ENCODE results near the gene DYNLRB2.

The DYNLRB2 gene

GRCh38 chr16:80519189-80519588 lies 21.6 kb upstream of the DYNLRB2 start:
- Histone ChIP-seq H3K27me3 (ENCODE audit: control insufficient read depth in 1 of 2, insufficient read depth in 2 of 2, low read length in 2 of 2) (no peaks in the 10 kb centered on the region), H3K9ac (ENCODE audit: low read length) (no peak overlapping the region), H3K27ac (ENCODE audit: low read depth, low read length) (no peak overlapping the region), H3K36me3 (ENCODE audit: insufficient read depth, low read length) (no peaks in the 10 kb centered on the region), H3K4me1 (ENCODE audit: insufficient read depth, low read length) (no peaks in the 10 kb centered on the region), H3K9me3 (ENCODE audit: low read length) (no peaks in the 10 kb centered on the region), H3K4me3 (ENCODE audit: low read depth in 1 of 2, low read length in 2 of 2) (no peak overlapping the region)

- Histone ChIP-seq H3K36me3 (ENCODE audit: insufficient read depth, low read length) (no peaks in the 10 kb centered on the region), H3K4me1 (ENCODE audit: insufficient read depth, low read length) (no peaks in the 10 kb centered on the region), H3K27me3 (ENCODE audit: control insufficient read depth in 1 of 2, insufficient read depth in 2 of 2, low read length in 2 of 2) (no peaks in the 10 kb centered on the region), H3K4me3 (ENCODE audit: low read depth in 1 of 2, low read length in 2 of 2) (no peak overlapping the region), H3K9ac (ENCODE audit: low read length) (no peak overlapping the region), H3K9me3 (ENCODE audit: low read length) (no peaks in the 10 kb centered on the region), H3K27ac (ENCODE audit: low read depth, low read length) (no peak overlapping the region)
These were observed 15.4 kb upstream of the DYNLRB2 start for GRCh38 chr16:80525420-80525819.

- H3K36me3 ChIP-seq (ENCODE audit: insufficient read depth, low read length), result no peaks in the 10 kb centered on the region
- no peaks in the 10 kb centered on the region for H3K27me3 ChIP-seq (ENCODE audit: control insufficient read depth in 1 of 2, insufficient read depth in 2 of 2, low read length in 2 of 2)
- no peak overlapping the region for H3K27ac ChIP-seq (ENCODE audit: low read depth, low read length)
- H3K4me1 ChIP-seq (ENCODE audit: insufficient read depth, low read length), result no peaks in the 10 kb centered on the region
- H3K9me3 ChIP-seq (ENCODE audit: low read length), result no peaks in the 10 kb centered on the region
- H3K4me3 ChIP-seq (ENCODE audit: low read depth in 1 of 2, low read length in 2 of 2), result no peak overlapping the region
- no peak overlapping the region for H3K9ac ChIP-seq (ENCODE audit: low read length)
These were observed 14.3 kb upstream of the DYNLRB2 start for GRCh38 chr16:80526418-80527061.

- no peaks in the 10 kb centered on the region for H3K4me1 ChIP-seq (ENCODE audit: insufficient read depth, low read length)
- H3K27ac ChIP-seq (ENCODE audit: low read depth, low read length), result no peak overlapping the region
- no peaks in the 10 kb centered on the region for H3K36me3 ChIP-seq (ENCODE audit: insufficient read depth, low read length)
- H3K27me3 ChIP-seq (ENCODE audit: control insufficient read depth in 1 of 2, insufficient read depth in 2 of 2, low read length in 2 of 2), result no peaks in the 10 kb centered on the region
- no peak overlapping the region for H3K4me3 ChIP-seq (ENCODE audit: low read depth in 1 of 2, low read length in 2 of 2)
- no peaks in the 10 kb centered on the region for H3K9me3 ChIP-seq (ENCODE audit: low read length)
- no peak overlapping the region for H3K9ac ChIP-seq (ENCODE audit: low read length)
These were observed 13.5 kb upstream of the DYNLRB2 start for GRCh38 chr16:80527297-80527696.

- H3K9ac ChIP-seq (ENCODE audit: low read length), result no peak overlapping the region
- H3K9me3 ChIP-seq (ENCODE audit: low read length), result no peaks in the 10 kb centered on the region
- H3K27ac ChIP-seq (ENCODE audit: low read depth, low read length), result no peak overlapping the region
- H3K4me1 ChIP-seq (ENCODE audit: insufficient read depth, low read length), result no peaks in the 10 kb centered on the region
- H3K4me3 ChIP-seq (ENCODE audit: low read depth in 1 of 2, low read length in 2 of 2), result no peak overlapping the region
- H3K27me3 ChIP-seq (ENCODE audit: control insufficient read depth in 1 of 2, insufficient read depth in 2 of 2, low read length in 2 of 2), result peaks cover 0 to 7% of the 10 kb centered on the region in 2 donors
- no peaks in the 10 kb centered on the region for H3K36me3 ChIP-seq (ENCODE audit: insufficient read depth, low read length)
These were observed 10.3 kb upstream of the DYNLRB2 start for GRCh38 chr16:80530479-80530878.

- Histone ChIP-seq H3K36me3 (ENCODE audit: insufficient read depth, low read length) (no peaks in the 10 kb centered on the region), H3K4me3 (ENCODE audit: low read depth in 1 of 2, low read length in 2 of 2) (no peak overlapping the region), H3K4me1 (ENCODE audit: insufficient read depth, low read length) (peaks cover 7% of the 10 kb centered on the region), H3K27me3 (ENCODE audit: control insufficient read depth in 1 of 2, insufficient read depth in 2 of 2, low read length in 2 of 2) (peaks cover 0 to 8% of the 10 kb centered on the region in 2 donors), H3K27ac (ENCODE audit: low read depth, low read length) (no peak overlapping the region), H3K9me3 (ENCODE audit: low read length) (no peaks in the 10 kb centered on the region), H3K9ac (ENCODE audit: low read length) (no peak overlapping the region)
These were observed 4.6 kb upstream of the DYNLRB2 start for GRCh38 chr16:80536238-80536637.

- H3K9ac ChIP-seq (ENCODE audit: low read length), result peak overlapping the region; percentile 25
- peak overlapping the region; percentile 35 for H3K27ac ChIP-seq (ENCODE audit: low read depth, low read length)
- H3K4me1 ChIP-seq (ENCODE audit: insufficient read depth, low read length), result peaks cover 7% of the 10 kb centered on the region
- H3K36me3 ChIP-seq (ENCODE audit: insufficient read depth, low read length), result no peaks in the 10 kb centered on the region
- H3K27me3 ChIP-seq (ENCODE audit: control insufficient read depth in 1 of 2, insufficient read depth in 2 of 2, low read length in 2 of 2), result no peaks in the 10 kb centered on the region
- peak overlapping the region; percentile 18 to 97 for H3K4me3 ChIP-seq (ENCODE audit: low read depth in 1 of 2, low read length in 2 of 2)
- no peaks in the 10 kb centered on the region for H3K9me3 ChIP-seq (ENCODE audit: low read length)
These were observed 507 bp downstream of the DYNLRB2 start for GRCh38 chr16:80541306-80541694.

- H3K27ac ChIP-seq (ENCODE audit: low read depth, low read length), result no peak overlapping the region
- H3K27me3 ChIP-seq (ENCODE audit: control insufficient read depth in 1 of 2, insufficient read depth in 2 of 2, low read length in 2 of 2), result no peaks in the 10 kb centered on the region
- H3K9ac ChIP-seq (ENCODE audit: low read length), result no peak overlapping the region
- no peak overlapping the region for H3K4me3 ChIP-seq (ENCODE audit: low read depth in 1 of 2, low read length in 2 of 2)
- no peaks in the 10 kb centered on the region for H3K36me3 ChIP-seq (ENCODE audit: insufficient read depth, low read length)
- H3K9me3 ChIP-seq (ENCODE audit: low read length), result no peaks in the 10 kb centered on the region
- H3K4me1 ChIP-seq (ENCODE audit: insufficient read depth, low read length), result peaks cover 7% of the 10 kb centered on the region
These were observed 2.4 kb downstream of the DYNLRB2 start for GRCh38 chr16:80543162-80543561.

GRCh38 chr16:80544326-80544725 lies 3.5 kb downstream of the DYNLRB2 start:
- no peaks in the 10 kb centered on the region for H3K36me3 ChIP-seq (ENCODE audit: insufficient read depth, low read length)
- peaks cover 7% of the 10 kb centered on the region for H3K4me1 ChIP-seq (ENCODE audit: insufficient read depth, low read length)
- no peaks in the 10 kb centered on the region for H3K9me3 ChIP-seq (ENCODE audit: low read length)
- H3K4me3 ChIP-seq (ENCODE audit: low read depth in 1 of 2, low read length in 2 of 2), result no peak overlapping the region
- H3K9ac ChIP-seq (ENCODE audit: low read length), result no peak overlapping the region
- no peak overlapping the region for H3K27ac ChIP-seq (ENCODE audit: low read depth, low read length)
- H3K27me3 ChIP-seq (ENCODE audit: control insufficient read depth in 1 of 2, insufficient read depth in 2 of 2, low read length in 2 of 2), result no peaks in the 10 kb centered on the region

- H3K9me3 ChIP-seq (ENCODE audit: low read length), result no peaks in the 10 kb centered on the region
- no peak overlapping the region for H3K9ac ChIP-seq (ENCODE audit: low read length)
- H3K36me3 ChIP-seq (ENCODE audit: insufficient read depth, low read length), result no peaks in the 10 kb centered on the region
- no peak overlapping the region for H3K4me3 ChIP-seq (ENCODE audit: low read depth in 1 of 2, low read length in 2 of 2)
- H3K27me3 ChIP-seq (ENCODE audit: control insufficient read depth in 1 of 2, insufficient read depth in 2 of 2, low read length in 2 of 2), result no peaks in the 10 kb centered on the region
- no peak overlapping the region for H3K27ac ChIP-seq (ENCODE audit: low read depth, low read length)
- no peaks in the 10 kb centered on the region for H3K4me1 ChIP-seq (ENCODE audit: insufficient read depth, low read length)
These were observed 5.5 kb downstream of the DYNLRB2 start for GRCh38 chr16:80546249-80546648.

GRCh38 chr16:80547145-80547544 lies 6.4 kb downstream of the DYNLRB2 start:
- peak overlapping the region; percentile 15 for H3K9ac ChIP-seq (ENCODE audit: low read length)
- H3K36me3 ChIP-seq (ENCODE audit: insufficient read depth, low read length), result no peaks in the 10 kb centered on the region
- no peaks in the 10 kb centered on the region for H3K4me1 ChIP-seq (ENCODE audit: insufficient read depth, low read length)
- no peaks in the 10 kb centered on the region for H3K9me3 ChIP-seq (ENCODE audit: low read length)
- H3K27me3 ChIP-seq (ENCODE audit: control insufficient read depth in 1 of 2, insufficient read depth in 2 of 2, low read length in 2 of 2), result no peaks in the 10 kb centered on the region
- no peak overlapping the region for H3K4me3 ChIP-seq (ENCODE audit: low read depth in 1 of 2, low read length in 2 of 2)
- H3K27ac ChIP-seq (ENCODE audit: low read depth, low read length), result no peak overlapping the region

- H3K4me3 ChIP-seq (ENCODE audit: low read depth in 1 of 2, low read length in 2 of 2), result no peak overlapping the region
- H3K36me3 ChIP-seq (ENCODE audit: insufficient read depth, low read length), result no peaks in the 10 kb centered on the region
- no peak overlapping the region for H3K27ac ChIP-seq (ENCODE audit: low read depth, low read length)
- no peak overlapping the region for H3K9ac ChIP-seq (ENCODE audit: low read length)
- no peaks in the 10 kb centered on the region for H3K27me3 ChIP-seq (ENCODE audit: control insufficient read depth in 1 of 2, insufficient read depth in 2 of 2, low read length in 2 of 2)
- no peaks in the 10 kb centered on the region for H3K9me3 ChIP-seq (ENCODE audit: low read length)
- H3K4me1 ChIP-seq (ENCODE audit: insufficient read depth, low read length), result no peaks in the 10 kb centered on the region
These were observed 11.5 kb downstream of the DYNLRB2 start for GRCh38 chr16:80552277-80552676.
